Posterior vena cava (tissue), 2 donors: Measurements from ENCODE around the gene DCAF8. TPM values are rescaled to one million over a fixed set of nuclear protein-coding genes. Genes with fewer than 3 reads are reported as not detected.

Experiments used
- DNase-seq: peaks from one replicate; pipeline ENCODE4 v3.0.0-alpha.2; 2020; ENCODE audit warnings: low spot score
- intact Hi-C, 2 donors: fragments of 100-400 bp; cut with DNase I; formaldehyde crosslinking; loops; one replicate each; pipeline versions ENCODE4 v1.14.1 to v1.14.2; 2022 to 2023
- total RNA-seq, 2 donors: library from RNA; stranded (reverse); fragmentation: NEBNext Ultra II Directional; extraction: Animal tissue kit (Norgen Biotek cat#: 25700); gene quantifications; one replicate each; pipeline ENCODE4 v1.2.1, GENCODE V29; 2021
- donor health status: DM: yes; HTN: yes; CAD: no.
- donor health status: DM: yes; HTN: yes; CAD: no.

Gene DCAF8
- total RNA-seq, 2 donors from 2014 or later, result 95.3 to 95.5 TPM

DNA sequence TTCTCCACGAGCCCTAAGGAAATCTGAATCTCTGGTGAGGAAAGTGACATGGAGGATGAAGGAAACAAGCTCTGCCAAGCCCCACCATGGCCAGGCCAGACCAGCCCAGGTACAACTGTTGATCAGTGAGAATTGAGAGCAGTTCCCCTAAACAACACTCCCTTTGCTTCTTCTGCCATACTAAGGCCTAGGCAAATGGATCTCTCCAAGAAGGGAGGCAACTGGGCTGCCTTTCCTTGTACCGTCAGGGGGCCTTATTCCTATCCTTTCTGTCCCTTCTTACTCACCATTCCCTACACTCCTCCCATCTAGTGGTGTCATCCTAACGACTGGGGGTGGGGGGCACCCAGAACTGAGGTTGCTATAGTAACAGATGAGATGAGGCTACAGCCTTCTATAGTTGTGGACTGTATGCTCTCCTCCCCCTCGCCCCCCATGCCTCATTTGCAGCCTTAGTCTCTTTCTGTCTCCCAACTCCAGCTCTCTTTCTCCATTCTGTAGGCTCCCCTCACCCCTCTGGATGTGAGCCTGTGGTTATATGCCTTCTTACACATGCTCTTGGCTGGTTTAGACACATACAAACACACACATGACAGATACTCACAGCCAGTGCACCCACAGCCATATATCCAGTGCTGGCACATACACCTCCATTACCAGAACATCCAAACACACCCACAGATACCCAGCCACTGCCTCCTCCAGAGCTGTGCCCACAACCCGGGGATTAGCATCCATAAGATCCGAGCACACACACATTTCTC, 53.6 kb downstream of the DCAF8 start:
- no peak for DNase-seq
- intact Hi-C loops, result no loop called here

GRCh38 chr1:160207771-160208556, 54.4 kb downstream of the DCAF8 start:
- DNase-seq, result no peak
- intact Hi-C loops, result no loop called here

- intact Hi-C loops, result no loop called here
- no peak for DNase-seq
Measured at GRCh38 chr1:160207118-160207650, 55.2 kb downstream of the DCAF8 start.

GRCh38 chr1:160206421-160207117, 55.8 kb downstream of the DCAF8 start:
- no peak for DNase-seq
- intact Hi-C loops, result no loop called here

DNA sequence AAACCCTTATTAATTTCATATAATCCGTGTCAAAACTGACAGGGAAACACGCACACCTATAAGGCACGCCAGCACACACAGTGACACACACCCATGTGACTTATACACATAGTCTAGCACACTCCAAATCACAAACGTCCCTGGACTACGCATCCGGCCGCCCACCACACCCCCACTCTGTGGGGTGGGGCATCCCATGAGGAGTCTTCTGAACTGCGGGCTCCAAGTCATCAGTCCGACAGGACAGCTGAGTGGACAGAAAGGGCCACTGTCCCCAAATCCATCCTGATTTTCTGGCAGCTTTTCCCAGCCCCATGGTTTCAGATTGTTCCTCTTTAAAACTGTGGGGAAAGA, 56.3 kb downstream of the DCAF8 start:
- DNase-seq, result peak; percentile 89
- intact Hi-C loops, result no loop called here

GRCh38 chr1:160205242-160206035, 56.9 kb downstream of the DCAF8 start, which contains the start of gene PEA15:
TSS of gene PEA15 (plus strand) at chr1:160205384. CDS start at chr1:160211545, 6,161 bp downstream.
- peak; percentile 94 for DNase-seq

GRCh38 chr1:160204526-160205241, 57.7 kb downstream of the DCAF8 start:
- intact Hi-C loops, result no loop called here
- DNase-seq, result no peak

More at GRCh38 chr1:160205242-160206035, 56.9 kb downstream of the DCAF8 start, which contains the start of gene PEA15:
- intact Hi-C loops, result no loop called here

- intact Hi-C loops, result no loop called here
- no peak for DNase-seq
Measured at GRCh38 chr1:160200786-160201185, 61.6 kb downstream of the DCAF8 start.

GRCh38 chr1:160197231-160197630, 65.1 kb downstream of the DCAF8 start:
- no peak for DNase-seq
- intact Hi-C loops, result loop anchor here (10.0 kb wide), 2 partner anchors 58 to 92 kb away; no protein-coding TSS in a partner anchor

DNA sequence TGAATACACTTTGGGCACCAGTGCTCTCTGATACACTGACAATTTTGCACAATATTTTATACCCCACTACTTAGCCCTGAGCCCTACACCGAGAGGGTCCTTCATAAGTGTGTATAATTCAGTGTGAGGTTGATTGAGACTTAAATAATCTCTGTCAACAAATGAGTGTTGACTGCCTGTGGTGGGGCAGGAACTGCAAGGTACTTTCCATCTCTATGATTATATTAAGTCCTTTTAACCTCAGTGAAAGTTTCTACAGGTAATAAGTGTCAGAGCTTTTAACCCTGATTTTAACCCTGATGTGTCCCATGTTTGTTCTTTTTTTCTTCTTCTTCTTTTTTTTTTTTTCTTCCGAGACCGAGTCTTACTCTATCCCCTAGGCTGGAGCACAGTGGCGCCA, 66.2 kb downstream of the DCAF8 start:
- intact Hi-C loops, result loop anchor here (10.0 kb wide), 2 partner anchors 59 to 91 kb away; no protein-coding TSS in a partner anchor
- DNase-seq, result no peak

DNA sequence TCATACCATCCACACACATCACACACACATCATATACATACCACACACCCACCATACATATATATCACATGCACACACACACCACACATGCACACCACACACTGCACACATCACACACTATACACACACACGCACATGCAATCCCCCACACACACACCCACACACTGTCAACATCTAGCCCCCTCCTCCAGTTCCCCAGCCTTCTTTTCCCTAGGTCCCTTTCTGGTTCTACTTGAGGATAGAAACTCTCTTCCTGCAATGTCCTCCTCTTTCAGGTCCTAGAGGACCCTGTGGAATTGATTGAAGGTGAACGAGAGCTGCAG, 67.7 kb downstream of the DCAF8 start:
- intact Hi-C loops, result loop anchor here (10.0 kb wide), 2 partner anchors 60 to 90 kb away; no protein-coding TSS in a partner anchor
- DNase-seq, result no peak

- intact Hi-C loops, result loop anchor here (2.0 to 10.0 kb wide), 3 partner anchors 27 to 89 kb away; no protein-coding TSS in a partner anchor
- no peak for DNase-seq
Measured at GRCh38 chr1:160193832-160194736, 68.3 kb downstream of the DCAF8 start.

DNA sequence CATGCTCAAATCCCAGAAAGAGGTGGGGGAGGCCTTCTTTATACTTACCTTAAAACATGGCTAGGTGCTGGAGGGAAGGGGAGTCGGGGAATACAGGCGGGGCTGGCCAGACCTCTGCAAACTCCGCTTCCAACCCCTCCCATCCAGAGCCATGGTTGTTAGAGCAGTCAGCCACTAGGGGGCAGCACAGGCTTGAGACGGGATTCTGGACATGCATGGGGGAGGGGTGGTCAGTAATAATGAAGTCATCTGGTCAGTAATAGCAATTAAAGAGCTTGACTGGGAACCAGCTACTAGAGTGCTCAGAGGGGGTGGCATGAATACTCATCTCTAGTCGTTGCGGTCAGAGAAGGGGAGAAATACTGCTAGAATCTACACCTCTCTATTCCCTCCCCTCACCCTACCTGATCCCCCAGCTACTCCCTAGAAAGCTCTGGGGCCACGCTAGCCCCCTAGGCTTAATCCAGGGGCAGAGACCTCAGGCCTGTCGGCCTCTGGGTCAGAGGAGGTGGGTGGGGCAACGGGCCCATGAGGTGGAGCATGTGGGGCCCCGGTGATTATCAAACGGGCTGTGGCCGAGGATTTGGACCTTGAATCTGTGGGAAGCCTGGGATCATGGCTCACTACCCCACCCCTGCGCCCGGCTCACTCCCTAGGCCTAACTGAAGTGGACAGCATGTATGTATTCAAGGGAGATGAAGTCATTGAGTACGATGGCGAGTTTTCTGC, 69.1 kb downstream of the DCAF8 start:
- peak; percentile 96 for DNase-seq
- intact Hi-C loops, result loop anchor here (2.0 to 10.0 kb wide), 3 partner anchors 28 to 88 kb away; no protein-coding TSS in a partner anchor

DNA sequence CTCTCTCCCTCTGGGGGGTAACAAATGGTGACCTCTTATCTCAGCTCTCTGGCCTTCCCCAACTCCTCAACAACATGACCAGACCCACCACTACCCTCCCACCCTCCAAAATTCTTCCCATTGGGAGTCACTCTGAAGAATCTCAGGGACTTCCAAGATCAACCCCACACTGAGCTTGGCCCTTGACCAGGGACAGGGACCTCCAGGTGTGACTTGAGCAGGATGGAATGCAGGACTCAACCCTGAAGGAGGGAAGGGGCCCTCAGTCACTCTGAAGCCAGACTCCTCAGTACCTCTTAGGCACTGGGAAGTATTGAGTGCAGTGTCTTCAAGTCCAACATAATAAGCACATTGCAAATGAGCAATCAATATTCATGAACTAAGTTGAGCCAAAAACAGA, 70.1 kb downstream of the DCAF8 start:
- no peak for DNase-seq
- intact Hi-C loops, result loop anchor here (2.0 to 10.0 kb wide), 3 partner anchors 29 to 87 kb away; no protein-coding TSS in a partner anchor

DNA sequence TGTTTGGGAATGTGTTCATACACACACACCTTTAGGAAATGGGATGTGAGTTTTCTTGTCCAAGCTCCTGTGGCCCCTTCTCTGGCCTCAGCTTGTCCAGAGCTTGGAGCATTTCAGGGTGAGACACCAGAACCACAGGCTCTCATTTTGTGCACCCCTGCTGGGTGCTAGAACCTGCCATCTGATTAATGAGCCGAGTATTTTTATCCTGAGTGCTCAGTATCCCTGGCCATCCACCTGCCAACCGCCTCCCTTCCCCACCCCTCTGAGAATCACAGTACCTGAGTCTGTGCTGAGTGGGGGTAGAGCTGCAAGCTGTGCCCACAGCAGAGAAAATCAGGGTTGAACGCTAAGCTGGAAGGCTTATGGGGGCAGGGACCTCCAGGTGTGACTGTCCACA, 70.6 kb downstream of the DCAF8 start:
- intact Hi-C loops, result loop anchor here (2.0 to 10.0 kb wide), 3 partner anchors 29 to 87 kb away; no protein-coding TSS in a partner anchor
- no peak for DNase-seq
